HS-27A (cell line): ENCODE results near the gene MAGI1.

Source experiments
- DNase-seq: peaks from one replicate; pipeline ENCODE4 v3.0.0-alpha.2; 2012; ENCODE audit warnings: low read depth, missing footprints

The MAGI1 gene

GRCh38 chr3:65305836-65306235, 732.9 kb downstream of the MAGI1 start:
- DNase-seq: no peak
